Measurements from ENCODE around the gene CAND1.
A peak's percentile ranks its signal among the peaks of the same experiment; 100 is the strongest.

CAND1 gene

GRCh38 chr12:67348683-67349082 is 79.5 kb downstream of the CAND1 start:
- DNase-seq = no peak

GRCh38 chr12:67352682-67353081 is 83.5 kb downstream of the CAND1 start:
- no peak for DNase-seq

- no peak for DNase-seq
These were observed 85.2 kb downstream of the CAND1 start for GRCh38 chr12:67354322-67354721.

GRCh38 chr12:67354966-67355365 is 85.8 kb downstream of the CAND1 start:
- no peak for DNase-seq

- DNase-seq = peak; percentile 43
These were observed 86.5 kb downstream of the CAND1 start for GRCh38 chr12:67355428-67356379.

- no peak for DNase-seq
These were observed 87.2 kb downstream of the CAND1 start for GRCh38 chr12:67356380-67356774.

- DNase-seq = no peak
These were observed 88.4 kb downstream of the CAND1 start for GRCh38 chr12:67357376-67358125.

GRCh38 chr12:67358781-67359338 is 89.7 kb downstream of the CAND1 start:
- DNase-seq = no peak

GRCh38 chr12:67362526-67362925 is 93.4 kb downstream of the CAND1 start:
- DNase-seq = no peak

GRCh38 chr12:67364228-67364627 is 95.1 kb downstream of the CAND1 start:
- no peak for DNase-seq

GRCh38 chr12:67365131-67365530 is 96.0 kb downstream of the CAND1 start:
- no peak for DNase-seq

GRCh38 chr12:67367843-67368242 is 98.7 kb downstream of the CAND1 start:
- DNase-seq = no peak

Data from NCI-H2227 treated with DMSO at 0.1 percent for 48 hours (cell line).